ENCODE measurements around the gene UNC13C. TPM values are rescaled to one million over a fixed set of nuclear protein-coding genes. Genes with fewer than 3 reads are reported as not detected.

Gene UNC13C
- total and polyA plus RNA-seq, 10 of the 15 experiments (the other 5 are each of a cell fraction or from before 2014, with no cell fraction given): 9.9 to 81.3 (median 25.0) TPM

DNA sequence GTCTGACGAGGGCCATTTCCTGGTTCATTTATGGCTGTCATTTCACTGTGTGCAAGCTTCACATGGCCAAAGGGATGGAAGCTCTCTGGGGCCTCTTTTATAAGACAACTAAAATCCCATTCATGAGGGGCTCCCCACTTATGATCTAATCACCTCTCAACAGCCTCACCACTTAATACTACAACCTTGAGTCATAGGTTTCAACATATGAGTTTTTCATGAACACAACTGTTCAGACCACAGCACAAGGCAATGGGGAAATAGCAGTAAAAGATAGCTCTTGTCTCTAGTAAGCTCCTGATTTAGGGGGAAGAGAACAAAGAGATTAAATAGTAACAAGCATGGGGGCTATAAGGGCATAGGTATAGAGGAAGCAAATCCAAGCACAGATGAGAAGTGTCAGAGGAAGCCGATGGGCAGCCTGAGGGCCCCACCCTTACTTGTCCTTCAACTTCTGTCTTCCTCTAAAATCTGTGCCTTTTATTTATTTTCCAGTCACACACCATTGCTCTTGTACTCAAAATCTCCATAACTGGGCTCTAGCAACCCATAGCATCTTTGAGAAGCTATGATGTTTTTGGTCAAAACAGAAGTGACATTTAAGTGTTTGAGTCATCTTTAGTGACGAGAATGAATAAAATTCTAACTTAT is 329.1 kb downstream of the UNC13C start (continued):
- TF ChIP-seq, protein P1, sequence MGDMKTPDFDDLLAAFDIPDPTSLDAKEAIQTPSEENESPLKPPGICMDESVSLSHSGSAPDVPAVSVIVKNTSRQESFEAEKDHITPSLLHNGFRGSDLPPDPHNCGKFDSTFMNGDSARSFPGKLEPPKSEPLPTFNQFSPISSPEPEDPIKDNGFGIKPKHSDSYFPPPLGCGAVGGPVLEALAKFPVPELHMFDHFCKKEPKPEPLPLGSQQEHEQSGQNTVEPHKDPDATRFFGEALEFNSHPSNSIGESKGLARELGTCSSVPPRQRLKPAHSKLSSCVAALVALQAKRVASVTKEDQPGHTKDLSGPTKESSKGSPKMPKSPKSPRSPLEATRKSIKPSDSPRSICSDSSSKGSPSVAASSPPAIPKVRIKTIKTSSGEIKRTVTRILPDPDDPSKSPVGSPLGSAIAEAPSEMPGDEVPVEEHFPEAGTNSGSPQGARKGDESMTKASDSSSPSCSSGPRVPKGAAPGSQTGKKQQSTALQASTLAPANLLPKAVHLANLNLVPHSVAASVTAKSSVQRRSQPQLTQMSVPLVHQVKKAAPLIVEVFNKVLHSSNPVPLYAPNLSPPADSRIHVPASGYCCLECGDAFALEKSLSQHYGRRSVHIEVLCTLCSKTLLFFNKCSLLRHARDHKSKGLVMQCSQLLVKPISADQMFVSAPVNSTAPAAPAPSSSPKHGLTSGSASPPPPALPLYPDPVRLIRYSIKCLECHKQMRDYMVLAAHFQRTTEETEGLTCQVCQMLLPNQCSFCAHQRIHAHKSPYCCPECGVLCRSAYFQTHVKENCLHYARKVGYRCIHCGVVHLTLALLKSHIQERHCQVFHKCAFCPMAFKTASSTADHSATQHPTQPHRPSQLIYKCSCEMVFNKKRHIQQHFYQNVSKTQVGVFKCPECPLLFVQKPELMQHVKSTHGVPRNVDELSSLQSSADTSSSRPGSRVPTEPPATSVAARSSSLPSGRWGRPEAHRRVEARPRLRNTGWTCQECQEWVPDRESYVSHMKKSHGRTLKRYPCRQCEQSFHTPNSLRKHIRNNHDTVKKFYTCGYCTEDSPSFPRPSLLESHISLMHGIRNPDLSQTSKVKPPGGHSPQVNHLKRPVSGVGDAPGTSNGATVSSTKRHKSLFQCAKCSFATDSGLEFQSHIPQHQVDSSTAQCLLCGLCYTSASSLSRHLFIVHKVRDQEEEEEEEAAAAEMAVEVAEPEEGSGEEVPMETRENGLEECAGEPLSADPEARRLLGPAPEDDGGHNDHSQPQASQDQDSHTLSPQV (IDR thresholded peaks at IDR 0.05): no peak
- peak; percentile 44; the same call in 1 of the 2 replicates for TF ChIP-seq NFIC (IDR thresholded peaks at IDR 0.05; ENCODE audit: low read depth, low read length)
- peak; percentile 55 for TF ChIP-seq JUNB (IDR thresholded peaks at IDR 0.05)

DNA sequence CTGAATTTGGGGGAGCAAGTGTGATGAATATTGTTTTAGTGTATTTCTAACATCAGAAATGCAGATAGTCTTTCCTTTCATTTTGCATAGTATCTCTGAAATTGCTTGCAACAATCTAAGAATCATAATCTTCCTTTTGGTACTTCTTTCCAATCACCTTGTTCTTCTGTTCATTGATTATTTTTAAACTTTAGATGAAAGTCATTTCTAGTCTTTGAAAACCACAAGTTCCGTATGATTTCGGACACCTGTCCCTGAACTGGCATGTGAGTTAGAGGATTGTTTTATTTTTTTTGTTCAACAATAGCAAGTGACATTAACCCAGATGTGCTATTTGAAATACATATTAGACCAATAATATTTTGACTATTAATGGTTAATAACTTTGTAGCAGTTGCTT is 329.7 kb downstream of the UNC13C start:
- Histone ChIP-seq H3K9me3 (replicated peaks; ENCODE audit: control insufficient read depth, insufficient read depth, low read length) (no peaks in the 10 kb centered on the region; the same call in 2 of the 3 replicates), H3K36me3 (ENCODE audit: control insufficient read depth in 2 of 2, insufficient read depth in 2 of 2, low read length in 1 of 2) (no peaks in the 10 kb centered on the region), H3K9ac (ENCODE audit: control insufficient read depth, insufficient read depth, low read length) (no peak overlapping the region), H2AFZ (ENCODE audit: control insufficient read depth, low read depth, low read length) (no peak overlapping the region), H3K27me3 (replicated peaks in 1 of 2; ENCODE audit: control insufficient read depth in 2 of 2, insufficient read depth in 2 of 2, low read length in 1 of 2) (no peaks in the 10 kb centered on the region), H3K27ac (ENCODE audit: control insufficient read depth, insufficient read depth) (no peak overlapping the region), H3K4me1 (ENCODE audit: control insufficient read depth, insufficient read depth, low read length) (no peaks in the 10 kb centered on the region), H3K4me2 (ENCODE audit: control insufficient read depth, insufficient read depth) (no peak overlapping the region), H3K79me2 (ENCODE audit: control insufficient read depth, insufficient read depth, low read length) (no peaks in the 10 kb centered on the region), H3K4me3 (no peak overlapping the region), H4K20me1 (ENCODE audit: control insufficient read depth, insufficient read depth) (no peaks in the 10 kb centered on the region)
- RAD21 ChIA-PET (ENCODE audit: unreplicated experiment): interaction anchor here (0.7 to 2.9 kb wide), 24 partner anchors 9 to 333 kb away, joined by 3 to 30 read pairs (median 5); partner anchors contain the start of gene UNC13C
- DNase-seq (ENCODE audit: low read depth, low spot score) (no peak), ATAC-seq (peak; percentile 13), FAIRE-seq (no peak)
- CTCF ChIA-PET: interaction anchor here (1.0 to 1.1 kb wide), 2 partner anchors 18 to 37 kb away, joined by 3 read pairs; no protein-coding TSS in a partner anchor
- POLR2A ChIA-PET: interaction anchor here (0.7 to 1.4 kb wide), 6 partner anchors 20 to 279 kb away, joined by 3 to 7 read pairs (median 4); no protein-coding TSS in a partner anchor
- BruUV-seq (replicated peaks): no TSS peak
- in situ Hi-C loops (cut with MboI) (no loop called here), intact Hi-C loops (cut with micrococcal nuclease; ENCODE audit: unreplicated experiment) (loop anchor here (5.0 kb wide), 1 partner anchor 39 kb away; no protein-coding TSS in a partner anchor)
- SMC1A ChIA-PET (ENCODE audit: uncharacterized antibody, unreplicated experiment): interaction anchor here (0.7 to 3.5 kb wide), 26 partner anchors 8 to 319 kb away, joined by 3 to 38 read pairs (median 4); no protein-coding TSS in a partner anchor
- WGBS (ENCODE audit: insufficient coverage, insufficient replicate concordance, low lambda C conversion rate, missing lambda C conversion rate): 51% methylated on average over 2 of the region's 2 CpGs
- TF ChIP-seq EP300 (IDR thresholded peaks at IDR 0.05; ENCODE audit: borderline replicate concordance in 1 of 2, control insufficient read depth in 1 of 2, low read depth in 2 of 2, low read length in 2 of 2): peak in 1 of 2 experiments; percentile 36; a peak in 1 of 4 replicates
- TF ChIP-seq JUNB (IDR thresholded peaks at IDR 0.05): peak; percentile 60
- peak; percentile 40; the same call in 1 of the 2 replicates for TF ChIP-seq TCF12 (IDR thresholded peaks at IDR 0.05; ENCODE audit: low read depth, low read length)
- peak; percentile 34 to 42; a peak in 1 of 4 replicates for TF ChIP-seq BHLHE40 (IDR thresholded peaks at IDR 0.05; ENCODE audit: borderline replicate concordance in 1 of 2, low read depth in 2 of 2, low read length in 1 of 2)
- 0 out of 2 replicates have a peak, but pooled peaks have one; percentile 22 for TF ChIP-seq NFIC (IDR thresholded peaks at IDR 0.05; ENCODE audit: low read depth, low read length)
- TF ChIP-seq RUNX3 (IDR thresholded peaks at IDR 0.05; ENCODE audit: low read length): peak; percentile 84
- no peak for TF ChIP-seq SUPT20H (IDR thresholded peaks at IDR 0.05; ENCODE audit: borderline replicate concordance, control insufficient read depth, low read depth, low read length)
- TF ChIP-seq FOXM1 (IDR thresholded peaks at IDR 0.05; ENCODE audit: low read depth, low read length): no peak
- TF ChIP-seq RELA (IDR thresholded peaks at IDR 0.05; ENCODE audit: borderline replicate concordance, partially characterized antibody): no peak
- TF ChIP-seq IKZF1 (conservative IDR thresholded peaks at IDR 0.05): 0 out of 2 replicates have a peak, but pooled peaks have one; percentile 3
- TF ChIP-seq DPF2 (IDR thresholded peaks at IDR 0.05): no peak
- TF ChIP-seq, protein P2, sequence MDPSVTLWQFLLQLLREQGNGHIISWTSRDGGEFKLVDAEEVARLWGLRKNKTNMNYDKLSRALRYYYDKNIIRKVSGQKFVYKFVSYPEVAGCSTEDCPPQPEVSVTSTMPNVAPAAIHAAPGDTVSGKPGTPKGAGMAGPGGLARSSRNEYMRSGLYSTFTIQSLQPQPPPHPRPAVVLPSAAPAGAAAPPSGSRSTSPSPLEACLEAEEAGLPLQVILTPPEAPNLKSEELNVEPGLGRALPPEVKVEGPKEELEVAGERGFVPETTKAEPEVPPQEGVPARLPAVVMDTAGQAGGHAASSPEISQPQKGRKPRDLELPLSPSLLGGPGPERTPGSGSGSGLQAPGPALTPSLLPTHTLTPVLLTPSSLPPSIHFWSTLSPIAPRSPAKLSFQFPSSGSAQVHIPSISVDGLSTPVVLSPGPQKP (IDR thresholded peaks at IDR 0.05; ENCODE audit: low read depth, low read length): no peak

All from GM12878 (cell line).